GM21447 (cell line): ENCODE results near the gene SIAH3.

ENCODE experiments used
- ATAC-seq: cut with Tn5 transposase; IDR thresholded peaks from one replicate; pipeline ENCODE4 v1.9.1; 2021; ENCODE audit not compliant: unreplicated experiment

Gene SIAH3

DNA sequence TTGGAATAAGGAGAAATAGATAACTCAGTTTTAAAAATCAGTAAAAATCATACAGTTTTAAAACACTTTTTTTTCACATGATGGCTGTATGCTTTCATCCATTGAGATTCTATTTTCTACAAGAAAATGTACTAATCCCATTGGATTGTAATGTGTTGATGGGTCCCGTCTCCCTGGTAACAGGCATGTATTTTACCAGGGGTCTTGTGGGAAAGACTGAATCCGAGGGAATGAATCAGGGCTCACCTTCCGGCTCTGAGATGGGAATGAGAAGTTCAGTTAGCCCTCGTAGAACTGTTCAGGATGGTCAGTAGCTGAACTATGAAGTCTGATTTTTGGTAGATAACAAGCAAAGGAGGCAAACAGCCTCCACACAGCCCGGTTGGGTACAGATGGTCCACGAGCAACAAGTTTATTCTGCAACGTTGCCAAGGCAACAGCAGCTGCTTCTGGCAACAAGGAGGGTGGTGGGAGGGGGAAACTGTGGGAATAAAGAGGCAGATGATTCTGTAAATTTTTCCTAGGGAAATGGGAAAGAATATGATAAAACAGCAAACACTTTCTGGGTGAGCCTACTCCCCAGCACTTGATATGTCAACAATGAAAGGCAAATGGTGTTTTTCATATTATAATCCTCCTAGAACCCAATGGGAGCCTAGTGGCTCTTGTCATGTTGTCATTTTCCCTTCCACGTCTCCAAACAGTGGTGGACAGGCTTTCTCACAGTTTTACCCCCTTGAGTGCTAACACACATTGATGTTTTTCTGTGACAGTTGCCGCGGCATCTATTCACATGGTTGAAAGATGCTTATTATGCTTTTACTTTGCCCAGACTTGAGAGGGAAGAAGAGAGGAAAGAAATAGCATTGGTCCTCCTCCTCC is 12.4 kb upstream of the SIAH3 start:
- ATAC-seq, result no peak

DNA sequence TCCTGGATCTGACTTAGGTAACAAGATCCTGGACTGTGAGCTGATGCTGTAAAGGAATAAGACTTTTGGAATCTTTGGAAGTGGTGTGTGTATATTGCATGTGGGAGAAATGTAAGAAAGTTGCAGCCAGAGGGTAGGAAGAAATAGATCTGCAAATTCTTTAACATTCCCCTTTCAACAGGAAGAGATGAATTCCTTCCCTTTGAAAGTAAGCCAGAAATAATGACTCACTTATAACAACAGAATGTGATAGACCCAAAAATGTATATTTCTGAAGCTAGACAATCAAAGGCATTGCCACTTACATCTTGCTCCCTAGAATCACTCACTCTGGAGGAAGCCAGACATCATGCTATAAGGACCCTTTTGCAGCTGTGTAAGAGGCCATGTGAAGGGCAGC is 9.8 kb upstream of the SIAH3 start:
- ATAC-seq, result no peak

DNA sequence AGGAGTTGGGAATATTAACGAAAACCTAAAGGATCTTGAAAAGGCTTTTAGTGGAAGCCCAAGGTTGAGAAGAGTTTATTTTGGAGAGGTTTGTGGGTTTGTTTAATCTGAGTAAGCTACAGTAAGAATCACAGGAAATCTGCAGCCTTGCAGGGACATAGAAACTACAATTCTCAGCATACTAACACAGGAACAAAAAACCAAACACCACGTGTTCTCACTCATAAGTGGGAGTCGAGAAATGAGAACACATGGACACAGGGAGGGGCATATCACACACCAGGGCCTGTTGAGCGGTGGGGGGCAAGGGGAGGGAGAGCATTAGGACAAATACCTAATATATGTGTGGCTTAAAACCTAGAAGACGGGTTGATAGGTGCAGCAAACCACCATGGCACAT is 8.7 kb upstream of the SIAH3 start:
- ATAC-seq, result no peak

DNA sequence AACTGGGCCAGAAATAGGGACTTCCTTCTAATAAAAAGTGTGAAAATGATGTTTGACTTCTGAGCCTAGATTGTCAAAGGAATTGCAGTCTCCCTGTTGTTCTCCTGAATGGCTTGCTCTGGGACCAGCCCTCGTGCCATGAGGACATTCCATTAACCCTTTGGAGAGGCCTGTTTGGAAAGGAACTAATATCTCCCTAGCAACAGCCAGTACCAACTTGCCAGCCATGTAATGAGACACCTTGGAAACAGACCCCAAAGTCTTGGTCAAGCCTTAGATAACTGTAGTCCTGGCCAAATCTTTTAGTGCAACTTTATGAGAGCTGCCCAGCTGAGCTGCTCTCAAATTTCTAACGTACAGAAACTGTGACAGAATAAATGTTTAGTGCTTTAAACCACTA is 8.2 kb upstream of the SIAH3 start:
- ATAC-seq, result no peak

DNA sequence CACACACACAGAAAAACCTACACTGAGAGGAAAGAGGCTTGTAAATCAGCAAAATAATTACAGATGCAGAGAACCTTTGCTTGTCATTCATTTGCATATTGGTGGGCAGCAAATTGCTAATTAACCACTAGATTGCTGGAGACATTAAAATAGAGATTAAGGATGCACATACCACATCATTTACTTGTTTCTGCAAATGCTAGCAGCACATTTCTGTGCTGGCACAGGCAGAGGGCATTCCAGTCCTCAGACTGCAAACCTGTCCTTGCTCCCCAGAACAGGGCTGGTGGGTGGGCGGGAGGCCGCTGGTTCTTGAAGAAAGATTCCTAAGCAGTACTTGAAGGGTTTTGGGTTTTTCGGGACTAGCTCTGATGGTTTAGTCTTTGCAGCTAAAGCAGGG is 941 bp upstream of the SIAH3 start:
- ATAC-seq, result no peak

DNA sequence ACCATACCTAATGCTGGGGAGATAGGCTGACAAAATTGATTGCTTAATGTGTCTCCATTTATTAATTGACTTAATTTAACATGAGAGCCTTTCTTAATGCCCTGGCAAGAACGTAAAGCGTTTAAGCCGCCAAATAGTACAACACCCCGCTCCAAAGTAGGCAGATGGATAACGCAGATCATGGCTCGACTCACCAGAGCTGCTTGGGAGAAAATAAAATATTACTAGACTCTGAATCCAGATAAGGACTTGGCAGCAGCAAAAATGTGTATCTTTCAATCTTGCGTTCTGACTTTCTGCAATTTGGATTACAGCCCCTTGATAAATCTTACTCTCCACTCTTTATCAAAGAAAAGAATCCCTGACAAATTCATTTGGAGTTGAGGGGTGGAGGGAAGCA is 403 bp upstream of the SIAH3 start:
- ATAC-seq, result no peak

DNA sequence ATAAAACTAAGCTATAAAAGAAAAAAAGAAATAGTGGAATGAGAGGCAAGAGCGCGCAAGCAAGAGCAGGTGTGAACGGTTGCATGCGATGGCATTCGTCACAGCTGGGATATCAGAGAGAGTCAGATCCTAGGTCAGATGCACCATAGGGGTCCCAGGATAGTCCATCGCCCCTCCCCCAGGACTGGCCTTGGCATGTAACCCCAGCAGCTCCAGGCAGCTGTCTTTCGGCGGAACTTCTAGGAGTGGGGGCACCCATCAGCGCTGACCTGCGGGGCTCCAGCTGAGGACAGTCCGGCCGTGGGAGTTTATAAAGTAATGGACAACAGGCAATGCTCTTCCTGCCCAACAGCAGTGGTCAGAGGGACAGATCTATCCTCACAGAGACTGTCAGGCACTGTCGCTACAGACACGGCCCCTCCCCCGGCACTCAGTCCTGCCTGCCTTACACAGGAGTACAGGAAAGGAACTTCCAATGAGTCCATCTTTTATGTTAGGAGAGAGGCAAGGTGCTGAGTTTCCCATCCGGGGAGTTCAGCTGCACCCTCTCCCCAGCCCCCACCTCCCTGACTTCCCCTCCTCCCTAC is 1.4 kb downstream of the SIAH3 start:
- no peak for ATAC-seq

DNA sequence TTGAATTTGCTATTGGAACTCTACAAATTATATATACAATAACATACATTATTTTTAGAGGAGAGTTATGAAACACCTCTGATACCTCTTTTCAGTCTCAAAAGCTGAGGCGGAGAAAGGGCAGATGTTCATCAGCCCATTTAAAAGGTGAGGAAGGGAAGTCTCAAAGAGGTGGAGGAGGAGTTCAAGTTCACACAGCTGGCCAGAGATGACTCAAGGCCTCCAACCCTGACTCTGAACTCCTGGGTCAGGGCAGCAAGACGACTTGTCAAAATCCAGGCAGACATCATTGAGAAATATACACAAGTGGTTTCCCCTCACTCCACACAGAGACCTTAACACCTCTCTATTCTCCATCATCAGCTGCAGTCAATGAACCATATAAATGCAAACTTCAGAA is 2.1 kb downstream of the SIAH3 start:
- no peak for ATAC-seq

DNA sequence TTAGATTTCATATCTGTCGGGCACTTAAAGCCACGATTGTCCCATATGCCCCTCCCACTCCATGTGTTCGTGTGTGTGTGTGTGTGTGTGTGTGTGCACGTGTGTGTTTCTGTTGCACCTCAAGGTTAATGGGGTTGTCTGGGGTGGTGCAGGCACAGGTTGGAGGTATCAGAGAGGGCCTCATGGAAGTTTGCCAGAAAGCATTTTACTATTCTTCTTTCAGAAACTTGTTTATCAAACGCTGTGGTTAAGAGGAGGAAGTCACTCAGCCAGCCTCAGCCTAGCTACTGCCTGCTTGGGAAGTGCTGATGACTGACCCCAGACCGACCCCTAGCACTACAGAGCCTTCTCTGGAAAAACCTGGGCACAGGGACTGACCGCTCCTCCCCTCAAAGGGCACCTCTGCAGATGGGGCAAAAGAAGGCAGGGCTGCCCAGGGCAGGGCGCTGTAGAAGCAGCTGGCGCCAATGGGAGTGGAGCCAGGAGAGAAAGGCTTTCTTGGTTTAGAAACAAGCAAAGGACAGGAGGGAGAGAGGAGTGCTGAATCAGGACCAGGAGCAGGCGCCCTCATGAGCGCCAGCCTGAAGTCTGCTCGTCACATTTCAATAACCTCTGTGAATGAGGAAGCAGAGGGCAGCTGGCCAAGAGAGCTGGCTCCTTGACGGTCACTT is 3.9 kb downstream of the SIAH3 start:
- peak; percentile 63 for ATAC-seq

DNA sequence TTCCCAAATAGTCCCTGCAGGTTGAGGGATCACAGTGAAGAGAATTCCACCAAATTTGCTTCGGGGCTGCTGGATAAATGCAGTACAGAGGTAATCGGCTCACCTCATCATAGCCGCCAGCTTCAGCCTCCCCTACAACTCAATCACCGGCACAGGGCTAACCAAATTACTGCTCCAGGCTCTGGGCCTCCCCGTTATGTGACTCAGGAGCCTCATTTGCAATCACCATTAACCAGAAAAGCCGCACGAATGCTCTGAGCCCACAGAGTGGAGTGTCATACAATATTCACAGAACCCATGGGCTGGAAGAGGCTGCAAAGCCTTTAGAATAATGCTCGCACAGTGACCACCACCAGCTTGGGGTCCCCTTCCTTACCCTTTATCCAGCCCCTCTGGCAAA is 4.9 kb downstream of the SIAH3 start:
- no peak for ATAC-seq

DNA sequence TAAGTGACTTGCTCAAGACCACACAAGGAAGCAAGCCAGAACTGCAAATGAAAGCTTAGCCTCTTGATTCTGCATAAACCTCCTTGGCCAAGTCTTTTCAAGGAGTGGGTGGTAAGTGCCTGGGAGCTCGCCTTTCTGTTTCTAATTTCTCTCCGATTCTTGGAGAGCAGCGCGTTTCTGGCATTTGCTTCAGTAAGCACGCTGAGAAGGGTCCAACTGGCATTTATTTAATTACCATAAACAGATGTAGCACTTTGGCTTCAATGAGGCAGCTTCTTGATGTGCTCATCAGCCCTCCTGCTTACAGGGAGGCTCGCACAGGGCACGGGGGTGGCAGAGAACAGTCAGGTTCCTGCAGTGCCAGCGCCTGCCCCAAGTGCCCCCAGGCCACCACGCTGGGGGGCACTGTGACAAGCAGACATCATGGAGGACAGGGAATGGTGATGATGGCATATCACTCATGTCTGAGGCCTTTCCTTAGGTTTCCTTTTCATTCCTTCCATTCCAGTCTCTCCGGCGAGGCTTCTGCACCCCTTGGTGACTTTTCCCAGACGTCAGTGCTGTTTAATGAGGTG is 13.3 kb downstream of the SIAH3 start:
- ATAC-seq, result no peak

DNA sequence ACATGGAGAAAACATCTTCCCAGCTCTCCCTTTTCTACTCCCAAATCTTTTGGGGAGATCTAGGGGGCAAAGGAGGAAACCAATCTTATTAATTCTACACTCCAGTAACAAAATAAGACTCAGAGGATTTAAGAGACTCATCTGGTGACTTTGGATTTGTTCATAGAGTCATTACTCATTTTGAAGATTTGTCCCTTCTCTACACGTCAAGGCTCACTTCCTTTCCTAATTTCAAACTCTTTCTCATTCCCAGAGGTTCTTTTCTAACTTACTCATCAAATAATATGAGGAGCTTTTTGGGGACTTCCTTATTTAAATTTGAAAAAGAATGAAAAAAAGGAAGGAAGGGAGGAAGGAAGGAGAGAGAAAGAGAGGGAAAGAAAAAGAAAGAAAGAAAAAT is 14.4 kb downstream of the SIAH3 start:
- ATAC-seq, result no peak

DNA sequence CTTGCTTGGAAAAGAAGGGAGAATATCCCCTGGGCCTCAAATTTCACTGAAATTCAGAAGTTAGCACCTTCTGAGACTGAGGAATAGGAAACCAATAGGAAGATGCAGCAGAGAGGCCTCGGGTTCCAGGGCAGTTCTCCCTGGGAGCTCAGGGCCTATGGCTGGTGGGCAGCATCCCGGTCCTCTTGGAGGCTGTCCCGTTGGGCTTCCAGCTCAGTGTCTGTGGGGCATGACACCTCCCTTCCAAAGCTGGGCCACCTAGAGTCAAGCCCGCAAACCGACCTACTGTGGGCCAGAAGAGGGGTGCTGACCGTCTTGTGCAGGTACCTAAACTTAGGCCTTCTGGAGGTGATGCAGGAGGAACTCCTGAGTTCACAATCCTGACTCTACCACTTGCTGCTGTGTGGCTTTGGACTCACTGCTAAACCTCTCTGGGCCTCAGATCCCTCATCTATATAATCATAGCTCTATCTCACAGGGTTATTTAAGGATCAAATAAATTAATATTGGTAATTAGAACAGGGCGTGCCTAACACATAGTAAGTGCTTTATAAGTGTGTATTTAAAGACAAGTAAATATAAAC is 17.1 kb downstream of the SIAH3 start:
- no peak for ATAC-seq

DNA sequence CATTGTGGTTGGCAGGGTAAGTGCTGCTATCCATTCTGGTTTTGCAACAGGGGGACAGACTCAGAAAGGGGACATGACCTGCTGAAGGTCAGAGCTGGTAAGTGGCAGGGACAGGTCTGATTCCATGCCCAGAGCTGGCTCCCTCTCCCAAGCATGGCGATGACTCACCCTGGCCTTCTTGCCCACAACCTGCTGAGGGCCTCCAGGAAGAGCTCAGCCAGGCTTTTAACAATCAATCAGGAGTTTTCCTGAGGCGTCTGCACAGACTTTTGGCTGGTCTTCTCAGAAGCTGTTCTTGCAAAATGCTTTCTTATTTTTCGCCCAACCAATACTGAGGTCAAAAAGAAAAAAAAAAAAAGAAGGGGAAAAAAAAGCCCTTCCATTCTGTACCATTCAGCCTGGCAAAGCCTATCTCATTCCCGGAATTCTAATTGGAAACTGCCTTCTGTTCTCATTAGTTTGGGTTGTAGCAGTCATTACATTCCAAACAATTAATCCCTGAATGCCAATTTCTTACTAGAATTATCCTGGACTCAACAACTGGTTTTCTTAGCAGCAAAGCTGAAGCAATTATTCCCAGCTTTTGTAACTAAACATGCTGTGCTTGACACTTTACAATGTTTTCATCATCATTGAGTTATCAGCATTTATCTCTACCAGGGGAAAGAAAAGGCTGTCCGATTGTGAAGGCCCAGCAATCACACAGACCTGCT is 17.7 kb downstream of the SIAH3 start:
- no peak for ATAC-seq

DNA sequence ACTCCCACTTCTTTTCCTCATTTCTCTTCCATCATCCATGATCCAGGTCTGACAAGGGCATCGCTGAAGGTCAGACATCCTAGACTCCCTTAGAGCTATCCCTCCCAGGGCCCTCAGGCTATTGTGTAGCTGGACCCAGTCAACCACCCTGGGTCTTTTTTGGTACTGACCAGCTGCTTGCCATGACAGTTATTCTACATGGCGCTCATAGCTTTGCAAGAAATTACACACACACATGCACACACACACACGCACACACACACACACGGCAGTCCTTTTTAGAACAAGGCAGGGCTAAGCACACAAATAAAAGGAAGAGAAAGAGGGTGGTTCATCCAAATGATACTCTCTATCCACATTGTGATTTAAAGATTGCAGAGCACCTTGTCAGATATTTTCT is 18.3 kb downstream of the SIAH3 start:
- no peak for ATAC-seq

DNA sequence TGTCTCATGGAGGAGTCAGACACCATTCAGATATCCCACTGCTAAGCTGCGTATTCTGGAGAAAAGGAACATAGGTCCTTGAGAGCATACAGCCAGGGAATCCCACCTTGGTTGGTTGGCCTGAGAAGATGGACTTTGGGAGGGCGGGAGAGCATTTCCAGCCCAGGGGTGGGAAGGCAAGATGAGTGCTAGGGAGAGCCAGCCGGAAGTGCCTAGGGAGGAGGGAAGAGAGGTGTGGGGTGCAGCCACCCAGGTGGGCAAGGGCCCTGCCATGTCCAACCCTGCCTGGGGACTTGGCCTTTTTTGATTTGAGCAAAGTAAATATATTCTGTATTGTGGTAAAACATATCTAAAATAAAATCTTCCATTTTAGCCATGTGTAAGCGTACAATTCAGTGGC is 19.7 kb downstream of the SIAH3 start:
- ATAC-seq, result no peak

DNA sequence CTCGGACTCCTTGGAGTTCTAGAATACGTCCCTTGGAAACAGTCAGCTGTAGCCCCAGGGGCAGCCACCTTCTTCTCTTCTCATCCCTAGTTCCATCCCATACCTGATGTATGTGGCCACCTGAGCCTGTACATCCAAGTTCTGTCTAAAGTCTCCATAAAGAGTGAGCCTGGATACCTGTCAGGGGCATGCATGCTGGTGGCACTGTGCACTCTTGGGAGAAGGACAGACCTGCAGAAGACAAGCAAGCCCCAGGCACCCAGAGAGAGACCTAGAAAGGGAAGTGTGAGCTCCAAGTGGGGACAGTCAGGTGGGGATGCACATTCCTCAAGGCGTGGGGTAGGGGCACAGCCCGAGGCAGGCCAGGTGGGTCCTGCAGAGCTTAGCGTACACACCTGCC is 21.4 kb downstream of the SIAH3 start:
- no peak for ATAC-seq

DNA sequence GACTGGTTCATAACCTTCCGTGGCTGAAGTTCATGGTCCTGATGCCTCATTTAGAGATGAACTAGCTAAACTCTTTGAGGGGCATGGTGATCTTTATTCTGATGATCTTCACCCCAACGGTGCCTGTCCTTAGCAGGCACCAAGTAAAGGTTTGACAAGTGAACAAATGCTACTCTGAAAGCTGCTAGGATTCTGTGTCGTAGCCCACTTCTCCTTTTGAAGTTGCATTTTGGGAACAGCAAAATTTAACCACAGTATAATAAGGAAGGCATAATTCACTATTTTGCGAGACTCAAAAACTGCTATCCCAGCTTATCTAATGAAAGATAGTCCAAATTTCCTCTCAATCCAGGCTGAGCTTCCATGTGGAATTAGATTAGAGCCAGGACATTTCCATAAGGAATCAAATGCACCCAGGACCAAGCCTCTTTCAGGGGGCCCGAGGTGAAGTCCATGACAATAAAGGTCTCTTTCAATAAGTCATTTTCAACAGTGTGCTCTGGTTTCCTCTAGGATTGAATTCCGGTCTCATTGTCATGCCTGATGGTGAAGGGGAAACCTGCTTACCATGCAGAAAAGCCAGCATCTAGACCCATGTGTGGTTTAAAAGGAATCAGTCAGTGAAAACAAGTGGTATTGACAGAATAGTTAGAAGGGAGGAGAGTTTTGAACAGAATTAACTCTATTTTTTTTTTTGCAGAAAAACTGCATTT is 23.1 kb downstream of the SIAH3 start:
- no peak for ATAC-seq

DNA sequence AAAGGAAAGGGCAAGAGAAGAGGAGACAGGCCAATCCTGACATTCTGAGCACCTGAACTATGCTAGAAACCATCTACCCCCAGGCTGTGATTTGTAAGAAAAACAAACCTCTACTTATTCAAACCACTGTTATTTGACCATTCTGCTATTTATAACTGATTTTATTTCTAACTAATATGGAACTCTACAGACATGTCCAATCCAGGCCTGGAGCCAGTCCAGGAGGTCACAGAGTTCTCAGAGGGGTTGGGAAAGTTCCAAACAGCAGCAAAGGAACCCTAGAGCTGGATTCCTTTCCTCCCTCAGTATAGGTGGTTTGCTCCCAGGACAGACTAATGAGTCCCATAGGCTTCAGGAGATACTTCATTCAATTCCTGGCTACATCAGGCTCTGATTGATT is 24.2 kb downstream of the SIAH3 start:
- ATAC-seq, result no peak

DNA sequence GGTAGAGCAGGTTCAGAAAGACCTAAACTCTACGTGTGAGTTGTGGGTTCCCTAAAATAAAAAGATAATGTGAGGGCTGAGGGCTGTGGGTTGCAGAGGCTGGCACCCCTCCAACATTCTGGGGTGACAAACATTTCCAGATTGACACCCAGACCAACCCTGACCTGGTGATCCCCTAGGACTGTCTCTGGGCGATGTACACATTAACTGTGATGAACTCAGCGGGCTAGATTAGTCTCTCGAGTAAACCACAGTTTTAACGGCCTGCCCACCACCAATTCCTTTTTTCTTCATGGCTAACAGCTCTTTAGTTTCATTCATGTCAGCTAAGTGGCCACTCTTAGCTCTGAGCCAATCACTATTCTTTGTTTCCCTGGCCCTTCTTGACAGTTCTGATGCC is 24.8 kb downstream of the SIAH3 start:
- peak; percentile 64 for ATAC-seq

DNA sequence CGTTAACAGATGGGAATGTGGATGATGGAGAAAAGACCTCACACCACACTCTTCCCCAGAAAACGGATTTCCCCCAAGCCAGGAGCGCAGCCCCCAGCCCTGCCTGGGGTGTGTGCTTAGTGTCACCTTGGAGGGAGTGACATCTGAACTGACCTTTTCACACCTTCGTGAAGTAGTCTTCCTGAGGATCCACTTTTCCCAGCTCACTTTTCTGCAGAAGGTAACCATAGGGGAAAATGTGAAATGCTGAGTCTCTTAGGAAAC is 26.2 kb downstream of the SIAH3 start:
- no peak for ATAC-seq
